GM23248 (cell line): ENCODE data around the gene PAM.

ENCODE experiments used
- EZH2 ChIP-seq: fragments of 200-600 bp; sonication (generic); IDR thresholded peaks from 2 replicates; pipeline ENCODE4 v1.6.1; 2018; ENCODE audit warnings: antibody characterized with exemption, mild to moderate bottlenecking; ENCODE audit not compliant: insufficient read depth, poor library complexity, severe bottlenecking
- EZH2phosphoT487 ChIP-seq: fragments of 200-600 bp; sonication (generic); IDR thresholded peaks from 2 replicates; pipeline ENCODE4 v1.6.1; 2018; ENCODE audit warnings: antibody characterized with exemption, moderate library complexity, mild to moderate bottlenecking, low read depth; ENCODE audit not compliant: insufficient read depth

DNA sequence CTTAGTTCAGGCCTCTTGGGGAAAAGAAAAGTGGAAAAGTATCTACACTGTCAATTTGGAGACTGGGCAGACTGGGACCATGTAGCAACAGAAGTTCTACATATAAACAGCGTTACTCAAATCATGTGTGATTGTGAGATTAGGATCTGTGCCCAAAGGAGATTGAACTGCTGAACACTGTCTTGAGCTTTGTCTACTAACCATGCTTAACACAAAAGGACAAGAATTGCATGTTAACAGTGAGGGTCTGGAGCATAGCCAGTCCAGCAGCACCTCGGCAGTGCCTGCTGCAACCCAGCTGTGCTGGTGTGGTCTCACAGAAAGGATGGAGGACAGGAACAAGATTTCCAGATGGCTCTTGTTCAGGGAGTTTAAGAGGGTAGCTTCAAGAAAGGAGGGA, 5.7 kb downstream of the PAM start:
- TF ChIP-seq EZH2 = no peak
- TF ChIP-seq EZH2phosphoT487 = no peak
